Activated CD8-positive, alpha-beta T cell treated with anti-CD3 and anti-CD28 coated beads, Interleukin-2, amount 10 ng/mL, durations not matched to agents 7 days and 5 days (primary cell): ENCODE results near the gene MRPL3. TPM values are rescaled to one million over a fixed set of nuclear protein-coding genes. Genes with fewer than 3 reads are reported as not detected.

Experiments used
- ATAC-seq: fragments of 150-1000 bp; cut with Tn5 transposase; one replicate; pipeline ENCODE4 v1.10.0; 2021; ENCODE audit warnings: moderate library complexity
- CTCF ChIA-PET: fragments of 350-600 bp; sonication (Branson Sonifier 250); formaldehyde crosslinking; loops from one replicate; lab custom pipeline; 2021; ENCODE audit warnings: antibody characterized with exemption; lab: Charles Lee
- POLR2A ChIA-PET: fragments of 350-600 bp; sonication (Branson Sonifier 250); formaldehyde crosslinking; loops from one replicate; lab custom pipeline; 2021; ENCODE audit warnings: antibody characterized with exemption; lab: Charles Lee
- DNase-seq: peaks from one replicate; pipeline ENCODE4 v3.0.0-alpha.2; 2020
- H3K27ac Mint-ChIP-seq: one replicate; pipeline ENCODE4 v1.8.0; 2021; ENCODE audit warnings: mild to moderate bottlenecking, mixed read lengths
- H3K27me3 Mint-ChIP-seq: one replicate; pipeline ENCODE4 v1.8.0; 2021; ENCODE audit warnings: low read depth, mixed read lengths
- H3K36me3 Mint-ChIP-seq: one replicate; pipeline ENCODE4 v1.8.0; 2021; ENCODE audit warnings: low read depth, mixed read lengths
- H3K4me1 Mint-ChIP-seq: one replicate; pipeline ENCODE4 v1.8.0; 2021; ENCODE audit warnings: low read depth, mixed read lengths
- H3K4me3 Mint-ChIP-seq: one replicate; pipeline ENCODE4 v1.8.0; 2021; ENCODE audit warnings: mild to moderate bottlenecking, mixed read lengths
- H3K9me3 Mint-ChIP-seq: one replicate; pipeline ENCODE4 v1.8.0; 2022; ENCODE audit warnings: mixed read lengths; ENCODE audit not compliant: insufficient read depth
- total RNA-seq, 2 experiments: library from RNA; stranded (reverse); gene quantifications; one replicate each; pipeline ENCODE4 v1.2.3, GENCODE V29; 2021

Gene MRPL3
- total RNA-seq, 2 experiments from 2014 or later: 75.2 to 83.0 TPM

GRCh38 chr3:131538968-131539367, 36.2 kb upstream of the MRPL3 start:
- no peaks in the 10 kb centered on the region for H3K36me3 Mint-ChIP-seq

GRCh38 chr3:131537531-131537930, 34.8 kb upstream of the MRPL3 start:
- H3K4me1 Mint-ChIP-seq: no peaks in the 10 kb centered on the region
- ATAC-seq (no peak), DNase-seq (no peak)
- H3K4me3 Mint-ChIP-seq: no peak overlapping the region
- H3K36me3 Mint-ChIP-seq: no peaks in the 10 kb centered on the region
- peaks cover 27% of the 10 kb centered on the region for H3K27me3 Mint-ChIP-seq
- H3K27ac Mint-ChIP-seq: no peak overlapping the region
- ChIA-PET CTCF (no interaction called here), POLR2A (no interaction called here)
- no peaks in the 10 kb centered on the region for H3K9me3 Mint-ChIP-seq

More at GRCh38 chr3:131538968-131539367, 36.2 kb upstream of the MRPL3 start:
- Mint-ChIP-seq H3K27me3 (peaks cover 20% of the 10 kb centered on the region), H3K9me3 (no peaks in the 10 kb centered on the region), H3K4me3 (no peak overlapping the region), H3K4me1 (no peaks in the 10 kb centered on the region), H3K27ac (no peak overlapping the region)
- ATAC-seq (no peak), DNase-seq (no peak)
- POLR2A ChIA-PET: no interaction called here
- CTCF ChIA-PET: no interaction called here

GRCh38 chr3:131535596-131535995, 32.8 kb upstream of the MRPL3 start:
- DNase-seq (no peak), ATAC-seq (no peak)
- Mint-ChIP-seq H3K27ac (no peak overlapping the region), H3K27me3 (peaks cover 37% of the 10 kb centered on the region), H3K9me3 (no peaks in the 10 kb centered on the region), H3K4me1 (no peaks in the 10 kb centered on the region), H3K4me3 (no peak overlapping the region), H3K36me3 (no peaks in the 10 kb centered on the region)
- POLR2A ChIA-PET: no interaction called here
- CTCF ChIA-PET: no interaction called here

GRCh38 chr3:131535131-131535530, 32.4 kb upstream of the MRPL3 start:
- Mint-ChIP-seq H3K4me1 (no peaks in the 10 kb centered on the region), H3K4me3 (no peak overlapping the region), H3K36me3 (no peaks in the 10 kb centered on the region), H3K27me3 (peaks cover 37% of the 10 kb centered on the region), H3K9me3 (no peaks in the 10 kb centered on the region), H3K27ac (no peak overlapping the region)
- ATAC-seq (no peak), DNase-seq (no peak)
- ChIA-PET CTCF (no interaction called here), POLR2A (no interaction called here)

- CTCF ChIA-PET: interaction anchor here (1.3 kb wide), 1 partner anchor 17 kb away, joined by 4 read pairs; no protein-coding TSS in a partner anchor
- no peaks in the 10 kb centered on the region for H3K36me3 Mint-ChIP-seq
- no peak overlapping the region for H3K4me3 Mint-ChIP-seq
- ATAC-seq: no peak
- POLR2A ChIA-PET: no interaction called here
- no peaks in the 10 kb centered on the region for H3K9me3 Mint-ChIP-seq
- no peaks in the 10 kb centered on the region for H3K4me1 Mint-ChIP-seq
- H3K27me3 Mint-ChIP-seq: peaks cover 41% of the 10 kb centered on the region
- H3K27ac Mint-ChIP-seq: no peak overlapping the region
- DNase-seq: no peak
Observed at GRCh38 chr3:131532645-131533044, 29.9 kb upstream of the MRPL3 start.

- ChIA-PET CTCF (no interaction called here), POLR2A (no interaction called here)
- DNase-seq (no peak), ATAC-seq (no peak)
- H3K27ac Mint-ChIP-seq: no peak overlapping the region
- H3K36me3 Mint-ChIP-seq: no peaks in the 10 kb centered on the region
- H3K4me1 Mint-ChIP-seq: no peaks in the 10 kb centered on the region
- H3K4me3 Mint-ChIP-seq: no peak overlapping the region
- H3K9me3 Mint-ChIP-seq: no peaks in the 10 kb centered on the region
- peaks cover 47% of the 10 kb centered on the region for H3K27me3 Mint-ChIP-seq
Observed at GRCh38 chr3:131530843-131531242, 28.1 kb upstream of the MRPL3 start.

GRCh38 chr3:131530388-131530787, 27.6 kb upstream of the MRPL3 start:
- H3K4me3 Mint-ChIP-seq: no peak overlapping the region
- no peaks in the 10 kb centered on the region for H3K4me1 Mint-ChIP-seq
- ChIA-PET POLR2A (no interaction called here), CTCF (no interaction called here)
- no peak overlapping the region for H3K27ac Mint-ChIP-seq
- H3K9me3 Mint-ChIP-seq: no peaks in the 10 kb centered on the region
- H3K36me3 Mint-ChIP-seq: no peaks in the 10 kb centered on the region
- DNase-seq: no peak
- no peak for ATAC-seq
- peaks cover 43% of the 10 kb centered on the region for H3K27me3 Mint-ChIP-seq

- ATAC-seq: peak; percentile 44
- no peaks in the 10 kb centered on the region for H3K9me3 Mint-ChIP-seq
- no peak for DNase-seq
- H3K27me3 Mint-ChIP-seq: peaks cover 35% of the 10 kb centered on the region
- no peak overlapping the region for H3K27ac Mint-ChIP-seq
- ChIA-PET CTCF (interaction anchor here (1.5 kb wide), 1 partner anchor 291 kb away, joined by 3 read pairs; no protein-coding TSS in a partner anchor), POLR2A (no interaction called here)
- H3K4me1 Mint-ChIP-seq: no peaks in the 10 kb centered on the region
- H3K36me3 Mint-ChIP-seq: no peaks in the 10 kb centered on the region
- H3K4me3 Mint-ChIP-seq: no peak overlapping the region
Observed at GRCh38 chr3:131526801-131527347, 24.1 kb upstream of the MRPL3 start.

- Mint-ChIP-seq H3K9me3 (no peaks in the 10 kb centered on the region), H3K4me1 (no peaks in the 10 kb centered on the region), H3K27ac (no peak overlapping the region), H3K27me3 (peaks cover 8% of the 10 kb centered on the region), H3K36me3 (no peaks in the 10 kb centered on the region), H3K4me3 (no peak overlapping the region)
- ATAC-seq (no peak), DNase-seq (no peak)
- ChIA-PET POLR2A (no interaction called here), CTCF (no interaction called here)
Observed at GRCh38 chr3:131518680-131519079, 15.9 kb upstream of the MRPL3 start.

- peaks cover 13% of the 10 kb centered on the region for H3K36me3 Mint-ChIP-seq
- no peak overlapping the region for H3K4me3 Mint-ChIP-seq
- H3K27me3 Mint-ChIP-seq: no peaks in the 10 kb centered on the region
- H3K27ac Mint-ChIP-seq: no peak overlapping the region
- DNase-seq: no peak
- H3K9me3 Mint-ChIP-seq: no peaks in the 10 kb centered on the region
- ATAC-seq: no peak
- POLR2A ChIA-PET: no interaction called here
- CTCF ChIA-PET: no interaction called here
- H3K4me1 Mint-ChIP-seq: peaks cover 29% of the 10 kb centered on the region
Observed at GRCh38 chr3:131505421-131505820, 2.6 kb upstream of the MRPL3 start.

GRCh38 chr3:131503320-131503635, 507 bp upstream of the MRPL3 start:
- CTCF ChIA-PET: interaction anchor here (1.1 kb wide), 1 partner anchor 477 kb away, joined by 3 read pairs; no protein-coding TSS in a partner anchor
- Mint-ChIP-seq H3K9me3 (no peaks in the 10 kb centered on the region), H3K27me3 (no peaks in the 10 kb centered on the region), H3K4me1 (peaks cover 36% of the 10 kb centered on the region), H3K27ac (peak overlapping the region; percentile 97), H3K36me3 (peaks cover 28% of the 10 kb centered on the region), H3K4me3 (peak overlapping the region; percentile 99)
- no peak for DNase-seq
- POLR2A ChIA-PET: interaction anchor here (1.0 kb wide), 1 partner anchor 477 kb away, joined by 4 read pairs; the partner anchor contains the start of genes ASTE1 and NEK11
- ATAC-seq: peak; percentile 6

GRCh38 chr3:131501949-131502348, 822 bp downstream of the MRPL3 start:
- DNase-seq (no peak), ATAC-seq (no peak)
- Mint-ChIP-seq H3K36me3 (peaks cover 39% of the 10 kb centered on the region), H3K4me3 (peak overlapping the region; percentile 99), H3K27ac (peak overlapping the region; percentile 97), H3K4me1 (peaks cover 36% of the 10 kb centered on the region), H3K9me3 (no peaks in the 10 kb centered on the region), H3K27me3 (no peaks in the 10 kb centered on the region)
- CTCF ChIA-PET: interaction anchor here (1.3 kb wide), 1 partner anchor 11 kb away, joined by 3 read pairs; no protein-coding TSS in a partner anchor
- POLR2A ChIA-PET: no interaction called here

- no peaks in the 10 kb centered on the region for H3K9me3 Mint-ChIP-seq
- H3K4me1 Mint-ChIP-seq: peaks cover under 1% of the 10 kb centered on the region
Observed at GRCh38 chr3:131494706-131495105, 8.1 kb downstream of the MRPL3 start.

More at GRCh38 chr3:131494706-131495105, 8.1 kb downstream of the MRPL3 start:
- DNase-seq: no peak
- H3K27me3 Mint-ChIP-seq: no peaks in the 10 kb centered on the region
- H3K4me3 Mint-ChIP-seq: no peak overlapping the region
- peaks cover 50% of the 10 kb centered on the region for H3K36me3 Mint-ChIP-seq
- no peak overlapping the region for H3K27ac Mint-ChIP-seq
- CTCF ChIA-PET: no interaction called here
- no peak for ATAC-seq
- POLR2A ChIA-PET: no interaction called here
